Trophoblast cell (in vitro differentiated cells and primary cell): Measurements from ENCODE around the gene RSPH6A.
A peak's percentile ranks its signal among the peaks of the same experiment; 100 is the strongest.

Experiments used
- DNase-seq, 2 donors: peaks; one replicate each; pipeline ENCODE4 v3.0.0-alpha.2; 2016
- H2AFZ ChIP-seq: 2 replicates; pipeline ENCODE4 v1.6.1; 2013; ENCODE audit warnings: low read length, moderate library complexity, mild to moderate bottlenecking; ENCODE audit not compliant: insufficient read depth, poor library complexity
- H2AK5ac ChIP-seq: 2 replicates; pipeline ENCODE4 v1.6.1; 2013; ENCODE audit warnings: mild to moderate bottlenecking, low read length
- H2BK120ac ChIP-seq: 2 replicates; pipeline ENCODE4 v1.6.1; 2013; ENCODE audit warnings: low read length, mild to moderate bottlenecking, moderate library complexity; ENCODE audit not compliant: insufficient read depth, poor library complexity
- H2BK12ac ChIP-seq: 2 replicates; pipeline ENCODE4 v1.6.1; 2013; ENCODE audit warnings: mild to moderate bottlenecking, low read length, moderate library complexity
- H2BK5ac ChIP-seq: 2 replicates; pipeline ENCODE4 v1.6.1; 2013; ENCODE audit warnings: low read length, low read depth, moderate library complexity, mild to moderate bottlenecking; ENCODE audit not compliant: poor library complexity
- H3K14ac ChIP-seq: 2 replicates; pipeline ENCODE4 v1.6.1; 2013; ENCODE audit warnings: mild to moderate bottlenecking, low read length
- H3K18ac ChIP-seq: 2 replicates; pipeline ENCODE4 v1.6.1; 2013; ENCODE audit warnings: mild to moderate bottlenecking, low read length
- H3K23ac ChIP-seq: 2 replicates; pipeline ENCODE4 v1.6.1; 2013; ENCODE audit warnings: low read length
- H3K27ac ChIP-seq: 2 replicates; pipeline ENCODE4 v1.5.1; 2013; ENCODE audit warnings: low read depth, mild to moderate bottlenecking, inconsistent platforms, low read length, moderate library complexity
- H3K27me3 ChIP-seq: 2 replicates; pipeline ENCODE4 v1.6.1; 2013; ENCODE audit warnings: inconsistent platforms, mild to moderate bottlenecking, low read length, moderate library complexity; ENCODE audit not compliant: insufficient read depth
- H3K36me3 ChIP-seq, 2 experiments: 1 replicate in 1 of 2; 2 replicates in 1 of 2; pipeline ENCODE4 v1.6.1; 2013; ENCODE audit warnings: low read length in 2 of 2, mild to moderate bottlenecking in 2 of 2, moderate library complexity in 1 of 2; ENCODE audit not compliant: insufficient read depth in 2 of 2, control insufficient read depth in 1 of 2
- H3K4ac ChIP-seq: 2 replicates; pipeline ENCODE4 v1.6.1; 2013; ENCODE audit warnings: low read depth, mild to moderate bottlenecking, low read length, moderate library complexity
- H3K4me1 ChIP-seq, 2 experiments: 1 replicate in 1 of 2; 2 replicates in 1 of 2; pipeline ENCODE4 v1.6.1; 2013; ENCODE audit warnings: low read length in 2 of 2, mild to moderate bottlenecking in 2 of 2, moderate library complexity in 1 of 2; ENCODE audit not compliant: insufficient read depth in 2 of 2, control insufficient read depth in 1 of 2
- H3K4me2 ChIP-seq: 2 replicates; pipeline ENCODE4 v1.6.1; 2013; ENCODE audit warnings: inconsistent platforms, mild to moderate bottlenecking, low read length, moderate library complexity
- H3K4me3 ChIP-seq: 2 replicates; pipeline ENCODE4 v1.5.1; 2013; ENCODE audit warnings: mild to moderate bottlenecking, low read depth, low read length, inconsistent platforms
- H3K79me1 ChIP-seq: one replicate; pipeline ENCODE4 v1.6.1; 2013; ENCODE audit warnings: low read length
- H3K79me2 ChIP-seq: 2 replicates; pipeline ENCODE4 v1.6.1; 2013; ENCODE audit warnings: low read length, mild to moderate bottlenecking; ENCODE audit not compliant: control insufficient read depth, insufficient read depth, poor library complexity
- H3K9ac ChIP-seq: 2 replicates; pipeline ENCODE4 v1.6.1; 2013; ENCODE audit warnings: mild to moderate bottlenecking, low read length
- H3K9me3 ChIP-seq: 2 replicates; pipeline ENCODE4 v1.6.1; 2013; ENCODE audit warnings: low read depth, mild to moderate bottlenecking, control low read depth, inconsistent platforms, low read length; ENCODE audit not compliant: insufficient read depth
- H4K12ac ChIP-seq: 2 replicates; pipeline ENCODE4 v1.6.1; 2013; ENCODE audit warnings: low read depth, mild to moderate bottlenecking, low read length, moderate library complexity
- H4K8ac ChIP-seq: 2 replicates; pipeline ENCODE4 v1.6.1; 2013; ENCODE audit warnings: low read depth, mild to moderate bottlenecking, low read length, moderate library complexity
- H4K91ac ChIP-seq: one replicate; pipeline ENCODE4 v1.6.1; 2013; ENCODE audit warnings: low read depth, mild to moderate bottlenecking, low read length, moderate library complexity
- WGBS: extraction: QIAGEN DNeasy Blood & Tissue Kit; methylation state at CpG from one replicate; pipeline ENCODE4 v1.1.7; 2013; ENCODE audit warnings: missing lambda C conversion rate; ENCODE audit not compliant: insufficient read length, insufficient coverage; ENCODE audit errors: extremely low coverage; 5-methylcytosine and 5-hydroxymethylcytosine counted together

RSPH6A gene

GRCh38 chr19:45804959-45805230, 10.2 kb downstream of the RSPH6A start:
- H3K36me3 ChIP-seq, result no peaks in the 10 kb centered on the region
- WGBS, result no CpG with 5 or more reads among the region's 8 CpGs
- DNase-seq, result no peak

GRCh38 chr19:45804140-45804958, 10.8 kb downstream of the RSPH6A start:
- DNase-seq, result peak in 1 of 2 donors; percentile 31
- no peak overlapping the region for H3K4ac ChIP-seq
- no peak overlapping the region for H3K4me3 ChIP-seq
- H4K91ac ChIP-seq, result no peak overlapping the region
- H3K9ac ChIP-seq, result no peak overlapping the region
- H2BK12ac ChIP-seq, result no peak overlapping the region
- H3K36me3 ChIP-seq, result no peaks in the 10 kb centered on the region
- H3K23ac ChIP-seq, result no peak overlapping the region
- no peak overlapping the region for H2BK120ac ChIP-seq
- no CpG with 5 or more reads among the region's 57 CpGs for WGBS
- H3K4me1 ChIP-seq, result peaks cover 0 to 8% of the 10 kb centered on the region in 2 experiments
- H3K14ac ChIP-seq, result no peak overlapping the region
- H3K27ac ChIP-seq, result no peak overlapping the region
- no peaks in the 10 kb centered on the region for H3K27me3 ChIP-seq
- H3K9me3 ChIP-seq, result no peaks in the 10 kb centered on the region
- no peak overlapping the region for H2AK5ac ChIP-seq
- H3K4me2 ChIP-seq, result no peak overlapping the region
- H3K18ac ChIP-seq, result no peak overlapping the region
- H3K79me1 ChIP-seq, result no peaks in the 10 kb centered on the region
- no peaks in the 10 kb centered on the region for H3K79me2 ChIP-seq
- H4K12ac ChIP-seq, result no peak overlapping the region
- H2BK5ac ChIP-seq, result no peak overlapping the region
- H4K8ac ChIP-seq, result no peak overlapping the region
- no peak overlapping the region for H2AFZ ChIP-seq

More at GRCh38 chr19:45804959-45805230, 10.2 kb downstream of the RSPH6A start:
- Histone ChIP-seq H2BK12ac (no peak overlapping the region), H3K4me2 (no peak overlapping the region), H4K8ac (no peak overlapping the region), H3K23ac (no peak overlapping the region), H3K27ac (no peak overlapping the region), H3K4me3 (no peak overlapping the region), H3K79me2 (no peaks in the 10 kb centered on the region), H2AFZ (no peak overlapping the region), H3K4ac (no peak overlapping the region), H3K9me3 (no peaks in the 10 kb centered on the region), H3K27me3 (no peaks in the 10 kb centered on the region), H2BK5ac (no peak overlapping the region), H3K14ac (no peak overlapping the region), H2BK120ac (no peak overlapping the region), H2AK5ac (no peak overlapping the region), H3K79me1 (no peaks in the 10 kb centered on the region), H3K9ac (no peak overlapping the region), H3K18ac (no peak overlapping the region), H3K4me1 (peaks cover 4 to 9% of the 10 kb centered on the region in 2 experiments), H4K12ac (no peak overlapping the region), H4K91ac (no peak overlapping the region)

GRCh38 chr19:45801603-45802175, 13.4 kb downstream of the RSPH6A start:
- H3K4me2 ChIP-seq, result no peak overlapping the region
- no peak overlapping the region for H3K27ac ChIP-seq
- H4K91ac ChIP-seq, result no peak overlapping the region
- H2AK5ac ChIP-seq, result no peak overlapping the region
- no peak overlapping the region for H2AFZ ChIP-seq
- H3K23ac ChIP-seq, result no peak overlapping the region
- H2BK120ac ChIP-seq, result no peak overlapping the region
- no peaks in the 10 kb centered on the region for H3K79me1 ChIP-seq
- H3K79me2 ChIP-seq, result no peaks in the 10 kb centered on the region
- H3K18ac ChIP-seq, result no peak overlapping the region
- H3K9ac ChIP-seq, result no peak overlapping the region
- H4K8ac ChIP-seq, result no peak overlapping the region
- H4K12ac ChIP-seq, result no peak overlapping the region
- no peak overlapping the region for H3K4me3 ChIP-seq
- no peak overlapping the region for H2BK5ac ChIP-seq
- DNase-seq, result no peak
- no peaks in the 10 kb centered on the region for H3K27me3 ChIP-seq
- H3K9me3 ChIP-seq, result no peaks in the 10 kb centered on the region
- no CpG with 5 or more reads among the region's 7 CpGs for WGBS
- no peaks in the 10 kb centered on the region for H3K36me3 ChIP-seq
- no peak overlapping the region for H3K4ac ChIP-seq
- H3K4me1 ChIP-seq, result peaks cover 0 to 10% of the 10 kb centered on the region in 2 experiments
- H2BK12ac ChIP-seq, result no peak overlapping the region
- no peak overlapping the region for H3K14ac ChIP-seq

GRCh38 chr19:45800070-45800553, 15.0 kb downstream of the RSPH6A start:
- H3K14ac ChIP-seq, result no peak overlapping the region
- H3K27me3 ChIP-seq, result no peaks in the 10 kb centered on the region
- no peak overlapping the region for H2BK120ac ChIP-seq
- H3K4me3 ChIP-seq, result no peak overlapping the region
- peaks cover 0 to 10% of the 10 kb centered on the region in 2 experiments for H3K4me1 ChIP-seq
- no peak overlapping the region for H3K18ac ChIP-seq
- no peak overlapping the region for H3K23ac ChIP-seq
- no peak overlapping the region for H3K4ac ChIP-seq
- no peak overlapping the region for H3K4me2 ChIP-seq
- no peak overlapping the region for H2BK5ac ChIP-seq
- H4K8ac ChIP-seq, result no peak overlapping the region
- H2AFZ ChIP-seq, result no peak overlapping the region
- no CpG with 5 or more reads among the region's 8 CpGs for WGBS
- no peak overlapping the region for H3K9ac ChIP-seq
- H3K9me3 ChIP-seq, result no peaks in the 10 kb centered on the region
- H3K79me1 ChIP-seq, result no peaks in the 10 kb centered on the region
- H3K36me3 ChIP-seq, result no peaks in the 10 kb centered on the region
- no peak for DNase-seq
- no peak overlapping the region for H3K27ac ChIP-seq
- H4K12ac ChIP-seq, result no peak overlapping the region
- no peak overlapping the region for H4K91ac ChIP-seq
- H2AK5ac ChIP-seq, result no peak overlapping the region
- H2BK12ac ChIP-seq, result no peak overlapping the region
- H3K79me2 ChIP-seq, result no peaks in the 10 kb centered on the region
